Psoas muscle (tissue), 8 donors: ENCODE measurements around the gene CYP2D6. TPM values are rescaled to one million over a fixed set of nuclear protein-coding genes. Genes with fewer than 3 reads are reported as not detected.

Experiments
- ATAC-seq, 4 donors: fragments of 200-7000 bp; cut with Tn5 transposase; one replicate each; pipeline ENCODE4 v1.9.1; 2020; ENCODE audit warnings: moderate library complexity in 3 of 4, mild to moderate bottlenecking in 2 of 4
- DNase-seq, 2 donors: peaks; one replicate each; pipeline ENCODE4 v3.0.0-alpha.2; 2020
- H3K27ac ChIP-seq: fragments of 200-600 bp; one replicate; pipeline ENCODE4 v1.8.0; 2022
- H3K27me3 ChIP-seq, 3 donors: fragments of 200-600 bp in 1 of 3; one replicate each; pipeline versions ENCODE4 v1.6.1 to v1.8.0; 2013 to 2022; ENCODE audit warnings: low read length in 2 of 3, mild to moderate bottlenecking in 2 of 3, moderate library complexity in 1 of 3; ENCODE audit not compliant: insufficient read depth in 3 of 3
- H3K36me3 ChIP-seq, 2 donors: fragments of 200-600 bp in 1 of 2; one replicate each; pipeline versions ENCODE4 v1.6.1 to v1.8.0; 2013 to 2022; ENCODE audit warnings: low read depth in 1 of 2, mild to moderate bottlenecking in 1 of 2, moderate library complexity in 1 of 2; ENCODE audit not compliant: insufficient read depth in 1 of 2
- H3K4me1 ChIP-seq: fragments of 200-600 bp; one replicate; pipeline ENCODE4 v1.8.0; 2022
- H3K4me3 ChIP-seq: fragments of 200-600 bp; one replicate; pipeline ENCODE4 v1.8.0; 2022; ENCODE audit warnings: mild to moderate bottlenecking
- H3K9me3 ChIP-seq: fragments of 200-600 bp; one replicate; pipeline ENCODE4 v1.8.0; 2022
- WGBS, 3 donors: extraction: QIAGEN DNeasy Blood & Tissue Kit; methylation state at CpG; one replicate each; pipeline versions ENCODE4 v1.1.6 to v1.1.7; 2013; 5-methylcytosine and 5-hydroxymethylcytosine counted together
- intact Hi-C, 2 donors: fragments of 100-400 bp; cut with DNase I; formaldehyde crosslinking; loops; one replicate each; pipeline versions ENCODE4 v1.11.0 to v1.14.2; 2022
- polyA plus RNA-seq, 3 donors: library from polyadenylated mRNA; stranded (reverse); fragments of 200-250 nt; gene quantifications; one replicate each; pipeline ENCODE4 v1.2.3, GENCODE V29; 2013
- total RNA-seq, 4 donors: library from RNA; stranded (reverse); fragmentation: NEBNext Ultra II Directional in 2 of 4; extraction: Animal tissue kit (Norgen Biotek cat#: 25700) in 2 of 4; gene quantifications; one replicate each; pipeline versions ENCODE4 v1.2.1 to v1.2.4, GENCODE V29; 2021 to 2023
- TF ChIP-seq, protein P1 (sequence below): fragments of 200-600 bp; IDR thresholded peaks from one replicate; pipeline ENCODE4 v1.8.0; 2022; ENCODE audit warnings: antibody characterized with exemption
- donor health status: healthy with polysubstance abuse.
- donor health status: DM: no; HTN: no; CAD: no; lungs with moderate emphysema.
- donor health status: Bipolar disorder and iron deficiency.
- donor health status: healthy.
- donor health status: DM: yes; HTN: yes; CAD: no.
- donor health status: DM: no; HTN: no; CAD: no.
- donor health status: DM: no; HTN: no; CAD: no.
- donor health status: DM: yes; HTN: yes; CAD: no.

CYP2D6 gene
- total and polyA plus RNA-seq, 7 donors: 0.03 to 0.44 (median 0.21) TPM; not detected in 1

DNA sequence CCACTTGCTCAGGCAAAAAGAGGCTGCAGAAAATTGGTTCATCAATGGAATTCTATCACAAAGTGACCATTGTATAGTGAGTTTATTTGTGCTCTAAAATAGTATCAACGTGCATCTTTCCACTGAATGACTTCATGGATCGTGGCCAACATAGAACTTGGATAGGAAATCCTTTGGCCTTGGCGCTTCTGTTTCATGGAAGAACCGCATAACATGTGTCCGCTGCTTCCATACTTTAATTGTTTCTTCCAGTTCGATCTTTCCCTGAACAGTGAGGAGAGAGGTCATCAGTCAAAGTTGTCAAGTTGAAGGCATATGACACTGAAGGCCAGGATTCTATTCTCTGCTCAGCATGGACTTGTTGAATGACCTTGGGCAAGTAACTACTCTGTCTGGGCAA lies 44.6 kb downstream of the CYP2D6 start:
- WGBS, 3 donors: 40 to 43% (median 42%) methylated on average over 6 of the region's 6 CpGs
- intact Hi-C loops: no loop called here
- TF ChIP-seq, protein P1, sequence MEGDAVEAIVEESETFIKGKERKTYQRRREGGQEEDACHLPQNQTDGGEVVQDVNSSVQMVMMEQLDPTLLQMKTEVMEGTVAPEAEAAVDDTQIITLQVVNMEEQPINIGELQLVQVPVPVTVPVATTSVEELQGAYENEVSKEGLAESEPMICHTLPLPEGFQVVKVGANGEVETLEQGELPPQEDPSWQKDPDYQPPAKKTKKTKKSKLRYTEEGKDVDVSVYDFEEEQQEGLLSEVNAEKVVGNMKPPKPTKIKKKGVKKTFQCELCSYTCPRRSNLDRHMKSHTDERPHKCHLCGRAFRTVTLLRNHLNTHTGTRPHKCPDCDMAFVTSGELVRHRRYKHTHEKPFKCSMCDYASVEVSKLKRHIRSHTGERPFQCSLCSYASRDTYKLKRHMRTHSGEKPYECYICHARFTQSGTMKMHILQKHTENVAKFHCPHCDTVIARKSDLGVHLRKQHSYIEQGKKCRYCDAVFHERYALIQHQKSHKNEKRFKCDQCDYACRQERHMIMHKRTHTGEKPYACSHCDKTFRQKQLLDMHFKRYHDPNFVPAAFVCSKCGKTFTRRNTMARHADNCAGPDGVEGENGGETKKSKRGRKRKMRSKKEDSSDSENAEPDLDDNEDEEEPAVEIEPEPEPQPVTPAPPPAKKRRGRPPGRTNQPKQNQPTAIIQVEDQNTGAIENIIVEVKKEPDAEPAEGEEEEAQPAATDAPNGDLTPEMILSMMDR: no peak

DNA sequence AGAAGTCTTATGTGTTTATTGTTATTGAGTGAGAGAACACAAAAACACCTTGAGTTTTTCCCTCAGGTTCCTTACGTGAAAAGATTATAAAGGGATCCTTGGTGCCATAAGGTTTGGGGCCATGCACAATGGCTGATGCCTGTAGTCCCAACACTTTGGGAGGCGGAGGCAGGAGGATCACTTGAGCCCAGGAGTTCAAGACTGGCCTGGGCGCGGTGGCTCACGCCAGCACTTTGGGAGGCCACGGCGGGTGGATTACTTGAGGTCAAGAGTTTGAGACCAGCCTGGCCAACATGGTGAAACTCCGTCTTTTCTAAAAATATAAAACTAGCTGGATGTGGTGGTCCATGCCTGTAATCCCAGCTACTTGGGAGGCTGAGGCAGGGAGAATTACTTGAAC lies 45.7 kb downstream of the CYP2D6 start:
- no peak overlapping the region for H3K4me3 ChIP-seq
- intact Hi-C loops: no loop called here
- H3K4me1 ChIP-seq: peaks cover 57% of the 10 kb centered on the region
- TF ChIP-seq, protein P1: no peak
- no peak for ATAC-seq
- 83 to 95% (median 92%) methylated on average over 8 of the region's 8 CpGs for WGBS, 3 donors
- no peaks in the 10 kb centered on the region for H3K27me3 ChIP-seq
- no peaks in the 10 kb centered on the region for H3K9me3 ChIP-seq
- no peak for DNase-seq
- H3K27ac ChIP-seq: no peak overlapping the region
- peaks cover 8 to 64% of the 10 kb centered on the region in 2 donors for H3K36me3 ChIP-seq

More for the DNA sequence above, 44.6 kb downstream of the CYP2D6 start:
- H3K4me3 ChIP-seq: no peak overlapping the region
- H3K4me1 ChIP-seq: peaks cover 50% of the 10 kb centered on the region
- peak overlapping the region; percentile 32 for H3K27ac ChIP-seq
- H3K36me3 ChIP-seq: peaks cover 8 to 64% of the 10 kb centered on the region in 2 donors
- H3K9me3 ChIP-seq: no peaks in the 10 kb centered on the region
- DNase-seq: no peak
- H3K27me3 ChIP-seq: no peaks in the 10 kb centered on the region
- ATAC-seq: no peak

DNA sequence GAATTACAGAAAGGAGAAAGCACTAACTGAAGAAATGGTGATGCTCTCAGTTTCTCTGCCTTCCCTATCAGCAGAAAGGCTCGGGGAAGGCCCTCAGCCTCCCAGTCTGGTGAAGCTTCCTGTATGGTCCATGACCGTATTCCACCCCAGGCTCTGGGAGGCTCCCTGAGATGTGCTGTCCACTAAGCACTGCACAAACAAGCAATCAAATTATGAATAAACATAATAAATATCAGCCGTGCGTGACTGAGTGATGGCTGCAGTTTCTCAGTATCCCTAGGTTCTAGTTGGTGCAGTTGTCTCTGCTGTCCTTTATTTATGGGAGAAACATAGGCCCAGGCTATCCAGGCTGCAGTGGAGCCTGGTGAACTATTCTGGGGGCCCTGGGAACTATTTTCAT lies 47.5 kb downstream of the CYP2D6 start:
- no peak overlapping the region for H3K27ac ChIP-seq

DNA sequence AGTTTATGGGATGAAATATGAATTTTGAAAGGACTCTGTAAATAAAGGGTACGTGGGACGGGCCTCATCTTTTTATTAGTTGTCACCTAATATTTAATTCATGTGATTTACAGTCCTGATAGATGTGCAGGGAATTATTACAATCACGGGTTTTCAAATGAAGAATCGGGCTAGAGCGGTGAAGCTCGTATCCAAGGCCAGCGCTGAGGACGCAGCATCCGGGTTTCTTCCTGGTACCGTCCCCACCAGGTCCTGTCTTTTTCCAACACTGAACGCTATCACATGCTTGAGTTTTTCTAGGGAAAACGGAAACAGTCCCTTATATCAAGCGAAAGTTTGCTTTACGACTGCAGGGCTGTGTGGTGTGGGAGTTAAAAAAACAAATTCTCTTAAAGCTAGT lies 50.3 kb downstream of the CYP2D6 start:
- DNase-seq (no peak), ATAC-seq (peak in 1 of 4 donors; percentile 20)
- intact Hi-C loops: no loop called here
- 1 to 3% (median 2%) methylated on average over 14 of the region's 14 CpGs for WGBS, 3 donors
- peaks cover 42% of the 10 kb centered on the region for H3K4me1 ChIP-seq
- H3K36me3 ChIP-seq: peaks cover 3 to 46% of the 10 kb centered on the region in 2 donors
- H3K4me3 ChIP-seq: peak overlapping the region; percentile 71
- no peaks in the 10 kb centered on the region for H3K9me3 ChIP-seq
- no peaks in the 10 kb centered on the region for H3K27me3 ChIP-seq
- peak overlapping the region; percentile 95 for H3K27ac ChIP-seq
- TF ChIP-seq, protein P1: no peak

More for the DNA sequence above, 47.5 kb downstream of the CYP2D6 start:
- TF ChIP-seq, protein P1: no peak
- intact Hi-C loops: no loop called here
- ATAC-seq: no peak
- no peaks in the 10 kb centered on the region for H3K9me3 ChIP-seq
- no peaks in the 10 kb centered on the region for H3K27me3 ChIP-seq
- H3K36me3 ChIP-seq: peaks cover 8 to 64% of the 10 kb centered on the region in 2 donors
- WGBS, 3 donors: 91 to 93% (median 91%) methylated on average over 4 of the region's 4 CpGs
- no peak overlapping the region for H3K4me3 ChIP-seq
- peaks cover 50% of the 10 kb centered on the region for H3K4me1 ChIP-seq
- no peak for DNase-seq
